SK-N-MC (cell line): ENCODE data around the gene SLC39A8.

ENCODE experiments used
- DNase-seq: peaks from one replicate; pipeline ENCODE4 v3.0.0-alpha.2; 2011; ENCODE audit warnings: low read depth, low spot score
- H3K27ac ChIP-seq: fragments of 200-600 bp; sonication (generic); 2 replicates; pipeline ENCODE4 v1.5.1; 2016; ENCODE audit warnings: mixed run types
- H3K36me3 ChIP-seq: fragments of 200-600 bp; sonication (generic); 2 replicates; pipeline ENCODE4 v1.6.1; 2017; ENCODE audit warnings: antibody characterized with exemption, low read length, mixed read lengths; ENCODE audit not compliant: insufficient read depth
- H3K4me3 ChIP-seq: fragments of 200-600 bp; sonication (generic); 2 replicates; pipeline ENCODE4 v1.5.1; 2016
- H3K9ac ChIP-seq: fragments of 200-600 bp; sonication (generic); 2 replicates; pipeline ENCODE4 v1.8.0; 2017; ENCODE audit warnings: mixed run types, mixed read lengths; ENCODE audit not compliant: insufficient read length
- H3K9me3 ChIP-seq: fragments of 200-600 bp; sonication (generic); 2 replicates; pipeline ENCODE4 v1.6.1; 2017; ENCODE audit warnings: low read depth, mild to moderate bottlenecking, antibody characterized with exemption, low read length, moderate library complexity, mixed read lengths
- EZH2 ChIP-seq: fragments of 200-600 bp; sonication (generic); IDR thresholded peaks from one replicate; pipeline ENCODE4 v1.6.1; 2017; ENCODE audit warnings: antibody characterized with exemption
- FOXP2 ChIP-seq: optimal IDR thresholded peaks from 2 replicates; pipeline ENCODE3; 2011; ENCODE audit warnings: mild to moderate bottlenecking, moderate library complexity; ENCODE audit not compliant: insufficient read depth; ENCODE audit errors: extremely low read length, control extremely low read depth
- POLR2AphosphoS5 ChIP-seq: IDR thresholded peaks from 2 replicates; pipeline ENCODE4 v1.6.1; 2012; ENCODE audit warnings: mild to moderate bottlenecking, low read depth, low read length, borderline replicate concordance

The SLC39A8 gene

GRCh38 chr4:102344520-102344953, 745 bp downstream of the SLC39A8 start:
- no peak for TF ChIP-seq EZH2
- TF ChIP-seq POLR2AphosphoS5: peak; percentile 28; the same call in 1 of the 2 replicates
- TF ChIP-seq FOXP2: no peak
- no peaks in the 10 kb centered on the region for H3K9me3 ChIP-seq
- DNase-seq: no peak
- no peaks in the 10 kb centered on the region for H3K36me3 ChIP-seq
- H3K27ac ChIP-seq: peak overlapping the region; percentile 14; the same call in 1 of the 2 replicates
- peak overlapping the region; percentile 72 for H3K9ac ChIP-seq
- H3K4me3 ChIP-seq: peak overlapping the region; percentile 80

- TF ChIP-seq EZH2: no peak
- TF ChIP-seq FOXP2: no peak
- no peak for TF ChIP-seq POLR2AphosphoS5
- Histone ChIP-seq H3K9ac (peak overlapping the region; percentile 72), H3K4me3 (peak overlapping the region; percentile 80), H3K27ac (peak overlapping the region; percentile 14; the same call in 1 of the 2 replicates), H3K36me3 (no peaks in the 10 kb centered on the region), H3K9me3 (no peaks in the 10 kb centered on the region)
- no peak for DNase-seq
Measured at GRCh38 chr4:102343964-102344519, 1.2 kb downstream of the SLC39A8 start.

- Histone ChIP-seq H3K27ac (no peak overlapping the region), H3K36me3 (no peaks in the 10 kb centered on the region), H3K9ac (no peak overlapping the region), H3K4me3 (no peak overlapping the region), H3K9me3 (no peaks in the 10 kb centered on the region)
- DNase-seq: no peak
- no peak for TF ChIP-seq POLR2AphosphoS5
- no peak for TF ChIP-seq EZH2
- no peak for TF ChIP-seq FOXP2
Measured at GRCh38 chr4:102342404-102343074, 2.7 kb downstream of the SLC39A8 start.

GRCh38 chr4:102341201-102341600, 4.1 kb downstream of the SLC39A8 start:
- Histone ChIP-seq H3K9me3 (no peaks in the 10 kb centered on the region), H3K9ac (no peak overlapping the region), H3K4me3 (no peak overlapping the region), H3K27ac (no peak overlapping the region), H3K36me3 (no peaks in the 10 kb centered on the region)
- TF ChIP-seq POLR2AphosphoS5 (no peak), FOXP2 (no peak), EZH2 (no peak)
- DNase-seq: no peak

GRCh38 chr4:102339018-102339417, 6.3 kb downstream of the SLC39A8 start:
- TF ChIP-seq FOXP2 (no peak), EZH2 (no peak), POLR2AphosphoS5 (no peak)
- Histone ChIP-seq H3K4me3 (no peak overlapping the region), H3K9ac (no peak overlapping the region), H3K36me3 (no peaks in the 10 kb centered on the region), H3K9me3 (no peaks in the 10 kb centered on the region), H3K27ac (no peak overlapping the region)
- no peak for DNase-seq

- Histone ChIP-seq H3K27ac (no peak overlapping the region), H3K36me3 (no peaks in the 10 kb centered on the region), H3K9me3 (no peaks in the 10 kb centered on the region), H3K4me3 (no peak overlapping the region), H3K9ac (no peak overlapping the region)
- no peak for DNase-seq
- TF ChIP-seq EZH2 (no peak), POLR2AphosphoS5 (no peak), FOXP2 (no peak)
Measured at GRCh38 chr4:102338405-102338804, 6.9 kb downstream of the SLC39A8 start.

- Histone ChIP-seq H3K9ac (no peak overlapping the region), H3K9me3 (no peaks in the 10 kb centered on the region), H3K27ac (no peak overlapping the region), H3K4me3 (no peak overlapping the region), H3K36me3 (no peaks in the 10 kb centered on the region)
- no peak for DNase-seq
- no peak for TF ChIP-seq POLR2AphosphoS5
- TF ChIP-seq FOXP2: no peak
- no peak for TF ChIP-seq EZH2
Measured at GRCh38 chr4:102335616-102336015, 9.7 kb downstream of the SLC39A8 start.

- Histone ChIP-seq H3K36me3 (no peaks in the 10 kb centered on the region), H3K4me3 (no peak overlapping the region), H3K27ac (no peak overlapping the region), H3K9me3 (no peaks in the 10 kb centered on the region), H3K9ac (no peak overlapping the region)
- no peak for DNase-seq
- TF ChIP-seq POLR2AphosphoS5 (no peak), FOXP2 (no peak), EZH2 (no peak)
Measured at GRCh38 chr4:102334624-102335023, 10.7 kb downstream of the SLC39A8 start.

GRCh38 chr4:102333787-102334186, 11.5 kb downstream of the SLC39A8 start:
- no peak for DNase-seq
- Histone ChIP-seq H3K36me3 (no peaks in the 10 kb centered on the region), H3K4me3 (no peak overlapping the region), H3K9ac (no peak overlapping the region), H3K9me3 (no peaks in the 10 kb centered on the region), H3K27ac (no peak overlapping the region)
- TF ChIP-seq EZH2: no peak
- TF ChIP-seq POLR2AphosphoS5: no peak
- no peak for TF ChIP-seq FOXP2
